Neural crest cell (in vitro differentiated cells): Measurements from ENCODE around the gene UBE2H. TPM values are rescaled to one million over a fixed set of nuclear protein-coding genes. Genes with fewer than 3 reads are reported as not detected.

Experiments
- DNase-seq: peaks from one replicate; pipeline ENCODE4 v3.0.0; 2021; ENCODE audit warnings: low read depth, mixed read lengths, low spot score
- H3K27ac Mint-ChIP-seq: one replicate; pipeline ENCODE4 v1.8.0; 2021; ENCODE audit warnings: mild to moderate bottlenecking, mixed read lengths; ENCODE audit not compliant: unreplicated experiment
- H3K27me3 Mint-ChIP-seq: 2 replicates; pipeline ENCODE4 v1.8.0; 2021; ENCODE audit warnings: low read depth, mild to moderate bottlenecking, mixed read lengths
- H3K36me3 Mint-ChIP-seq: 2 replicates; pipeline ENCODE4 v1.8.0; 2021; ENCODE audit warnings: low read depth, mild to moderate bottlenecking, mixed read lengths
- H3K4me1 Mint-ChIP-seq: 2 replicates; pipeline ENCODE4 v1.8.0; 2021; ENCODE audit warnings: mixed read lengths
- H3K4me3 Mint-ChIP-seq: one replicate; pipeline ENCODE4 v1.8.0; 2021; ENCODE audit warnings: mild to moderate bottlenecking, mixed read lengths
- H3K9me3 Mint-ChIP-seq: 2 replicates; pipeline ENCODE4 v1.8.0; 2021; ENCODE audit warnings: mixed read lengths
- CTCF ChIP-seq: fragments of 200-600 bp; sonication (generic); conservative IDR thresholded peaks from 2 replicates; pipeline ENCODE4 v1.5.0; 2021; ENCODE audit warnings: antibody characterized with exemption, mild to moderate bottlenecking
- total RNA-seq: library from RNA; stranded (reverse); gene quantifications from 2 replicates; pipeline ENCODE4 v1.2.1, GENCODE V29; 2021

The UBE2H gene
- total RNA-seq, 1 donor from 2014 or later, result 43.4 TPM

- H3K36me3 Mint-ChIP-seq, result peaks cover 5% of the 10 kb centered on the region
- no peak for TF ChIP-seq CTCF
- H3K4me1 Mint-ChIP-seq, result peaks cover 5% of the 10 kb centered on the region
- no peak overlapping the region for H3K4me3 Mint-ChIP-seq
- H3K27me3 Mint-ChIP-seq, result no peaks in the 10 kb centered on the region
- DNase-seq, result no peak
- no peaks in the 10 kb centered on the region for H3K9me3 Mint-ChIP-seq
- H3K27ac Mint-ChIP-seq, result no peak overlapping the region
Observed at GRCh38 chr7:129883151-129883550, 69.6 kb downstream of the UBE2H start.

GRCh38 chr7:129882531-129882930 is 70.2 kb downstream of the UBE2H start:
- Mint-ChIP-seq H3K27me3 (no peaks in the 10 kb centered on the region), H3K36me3 (peaks cover 5% of the 10 kb centered on the region), H3K4me3 (no peak overlapping the region), H3K27ac (no peak overlapping the region), H3K9me3 (no peaks in the 10 kb centered on the region), H3K4me1 (no peaks in the 10 kb centered on the region)
- DNase-seq, result no peak
- TF ChIP-seq CTCF, result no peak

- H3K27ac Mint-ChIP-seq, result no peak overlapping the region
- H3K4me3 Mint-ChIP-seq, result no peak overlapping the region
- TF ChIP-seq CTCF, result no peak
- no peaks in the 10 kb centered on the region for H3K4me1 Mint-ChIP-seq
- DNase-seq, result no peak
- no peaks in the 10 kb centered on the region for H3K9me3 Mint-ChIP-seq
- no peaks in the 10 kb centered on the region for H3K27me3 Mint-ChIP-seq
- H3K36me3 Mint-ChIP-seq, result peaks cover 5% of the 10 kb centered on the region
Observed at GRCh38 chr7:129877146-129877792, 75.5 kb downstream of the UBE2H start.

- no peak for TF ChIP-seq CTCF
- no peak for DNase-seq
- Mint-ChIP-seq H3K27ac (no peak overlapping the region), H3K4me1 (no peaks in the 10 kb centered on the region), H3K9me3 (no peaks in the 10 kb centered on the region), H3K36me3 (peaks cover 5% of the 10 kb centered on the region), H3K27me3 (no peaks in the 10 kb centered on the region), H3K4me3 (no peak overlapping the region)
Observed at GRCh38 chr7:129875745-129876411, 76.9 kb downstream of the UBE2H start.

GRCh38 chr7:129875160-129875559 is 77.6 kb downstream of the UBE2H start:
- H3K4me3 Mint-ChIP-seq, result no peak overlapping the region
- DNase-seq, result no peak
- peaks cover 5% of the 10 kb centered on the region for H3K36me3 Mint-ChIP-seq
- TF ChIP-seq CTCF, result no peak
- no peaks in the 10 kb centered on the region for H3K27me3 Mint-ChIP-seq
- H3K27ac Mint-ChIP-seq, result no peak overlapping the region
- no peaks in the 10 kb centered on the region for H3K9me3 Mint-ChIP-seq
- no peaks in the 10 kb centered on the region for H3K4me1 Mint-ChIP-seq
